ENCODE results near the gene CKS2.

The CKS2 gene

DNA sequence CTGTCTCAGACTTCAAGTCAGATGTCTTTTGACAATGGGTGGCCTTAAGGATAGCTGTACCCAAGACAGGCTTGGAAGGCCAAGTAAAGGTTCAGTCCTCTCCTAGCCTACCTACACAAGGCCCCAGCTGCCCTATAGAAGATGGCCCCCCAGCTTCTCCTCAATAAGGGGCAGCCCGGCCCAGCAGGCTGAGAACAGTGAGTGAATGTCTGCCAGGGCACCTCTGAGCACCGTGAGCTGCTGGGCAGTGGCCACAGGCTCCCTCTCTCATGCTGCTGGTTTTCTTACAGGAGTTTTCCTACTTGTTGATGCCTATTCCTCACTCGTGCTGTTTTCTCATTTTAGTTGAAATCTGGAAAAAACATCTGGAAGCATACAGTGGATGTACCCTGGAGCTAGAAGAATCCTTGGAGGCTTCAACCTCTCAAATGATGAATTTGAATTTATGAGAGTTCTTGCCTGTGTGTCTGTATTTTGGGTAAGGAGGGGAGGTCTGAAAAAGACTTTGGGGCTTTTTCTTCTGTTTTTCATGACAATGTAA, 47.5 kb downstream of the CKS2 start:
- peaks cover 63% of the 10 kb centered on the region for H3K36me3 ChIP-seq

DNA sequence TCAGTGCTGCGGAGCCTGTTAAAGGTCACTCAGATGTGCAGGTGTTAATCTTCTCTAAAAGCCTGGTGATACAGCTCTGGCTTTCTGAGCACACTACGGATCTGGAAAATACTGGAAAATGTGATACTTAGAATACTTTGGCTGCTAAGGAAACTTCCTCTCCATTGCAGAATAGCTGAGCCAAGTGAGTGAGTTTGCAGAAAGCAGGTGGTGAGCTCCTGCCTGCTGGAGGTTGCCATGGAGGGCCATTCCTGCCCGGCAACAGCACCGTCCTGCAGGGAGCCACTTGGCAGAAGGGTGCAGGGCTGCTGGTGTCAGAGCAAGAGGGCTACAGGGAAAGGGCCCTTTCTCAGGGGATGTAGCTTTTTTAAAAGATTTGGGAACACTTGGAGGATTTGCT, 48.0 kb downstream of the CKS2 start:
- Histone ChIP-seq H3K9me3 (ENCODE audit: severe bottlenecking) (no peaks in the 10 kb centered on the region), H3K36me3 (peaks cover 59% of the 10 kb centered on the region), H3K27me3 (ENCODE audit: insufficient read depth, low read depth, severe bottlenecking) (no peaks in the 10 kb centered on the region), H3K4me3 (ENCODE audit: low read depth, low read length) (no peak overlapping the region), H3K27ac (no peak overlapping the region)
- TF ChIP-seq, protein P1, sequence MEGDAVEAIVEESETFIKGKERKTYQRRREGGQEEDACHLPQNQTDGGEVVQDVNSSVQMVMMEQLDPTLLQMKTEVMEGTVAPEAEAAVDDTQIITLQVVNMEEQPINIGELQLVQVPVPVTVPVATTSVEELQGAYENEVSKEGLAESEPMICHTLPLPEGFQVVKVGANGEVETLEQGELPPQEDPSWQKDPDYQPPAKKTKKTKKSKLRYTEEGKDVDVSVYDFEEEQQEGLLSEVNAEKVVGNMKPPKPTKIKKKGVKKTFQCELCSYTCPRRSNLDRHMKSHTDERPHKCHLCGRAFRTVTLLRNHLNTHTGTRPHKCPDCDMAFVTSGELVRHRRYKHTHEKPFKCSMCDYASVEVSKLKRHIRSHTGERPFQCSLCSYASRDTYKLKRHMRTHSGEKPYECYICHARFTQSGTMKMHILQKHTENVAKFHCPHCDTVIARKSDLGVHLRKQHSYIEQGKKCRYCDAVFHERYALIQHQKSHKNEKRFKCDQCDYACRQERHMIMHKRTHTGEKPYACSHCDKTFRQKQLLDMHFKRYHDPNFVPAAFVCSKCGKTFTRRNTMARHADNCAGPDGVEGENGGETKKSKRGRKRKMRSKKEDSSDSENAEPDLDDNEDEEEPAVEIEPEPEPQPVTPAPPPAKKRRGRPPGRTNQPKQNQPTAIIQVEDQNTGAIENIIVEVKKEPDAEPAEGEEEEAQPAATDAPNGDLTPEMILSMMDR (IDR thresholded peaks at IDR 0.05; ENCODE audit: low read depth, low read length), result no peak
- peak; percentile 61 for DNase-seq

More for the DNA sequence above, 47.5 kb downstream of the CKS2 start:
- Histone ChIP-seq H3K4me3 (ENCODE audit: low read depth, low read length) (no peak overlapping the region), H3K27me3 (ENCODE audit: insufficient read depth, low read depth, severe bottlenecking) (no peaks in the 10 kb centered on the region), H3K9me3 (ENCODE audit: severe bottlenecking) (no peaks in the 10 kb centered on the region), H3K27ac (no peak overlapping the region)
- no peak for DNase-seq
- TF ChIP-seq, protein P1 (IDR thresholded peaks at IDR 0.05; ENCODE audit: low read depth, low read length), result no peak

DNA sequence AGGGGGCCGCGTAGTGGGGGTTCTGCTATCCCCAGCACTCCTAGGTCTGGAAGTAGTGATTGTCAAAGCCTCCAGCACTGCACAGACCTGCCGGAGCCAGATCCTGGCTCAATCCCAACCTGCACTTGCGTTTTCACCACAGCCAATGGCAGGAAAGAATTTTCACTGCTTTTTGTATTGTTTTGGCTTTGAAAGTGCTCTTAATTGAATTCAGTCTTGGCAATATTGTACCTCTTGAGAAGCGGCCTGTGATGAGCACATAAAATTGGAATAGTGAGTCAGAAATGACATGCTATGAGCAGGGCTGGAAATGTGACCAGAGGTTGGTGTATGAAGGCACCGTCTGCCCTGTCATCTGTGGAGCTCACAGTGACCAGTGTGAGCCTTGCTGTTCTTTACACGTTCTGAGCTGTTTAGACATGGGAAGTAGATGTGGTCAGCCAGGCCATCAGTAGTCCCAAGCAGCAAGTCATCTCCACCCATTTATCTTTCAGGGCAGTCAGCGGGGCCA, 48.8 kb downstream of the CKS2 start:
- H3K36me3 ChIP-seq, result peaks cover 54% of the 10 kb centered on the region
- no peak overlapping the region for H3K4me3 ChIP-seq (ENCODE audit: low read depth, low read length)
- no peaks in the 10 kb centered on the region for H3K27me3 ChIP-seq (ENCODE audit: insufficient read depth, low read depth, severe bottlenecking)
- DNase-seq, result no peak
- H3K27ac ChIP-seq, result no peak overlapping the region
- TF ChIP-seq, protein P1 (IDR thresholded peaks at IDR 0.05; ENCODE audit: low read depth, low read length), result no peak
- no peaks in the 10 kb centered on the region for H3K9me3 ChIP-seq (ENCODE audit: severe bottlenecking)

DNA sequence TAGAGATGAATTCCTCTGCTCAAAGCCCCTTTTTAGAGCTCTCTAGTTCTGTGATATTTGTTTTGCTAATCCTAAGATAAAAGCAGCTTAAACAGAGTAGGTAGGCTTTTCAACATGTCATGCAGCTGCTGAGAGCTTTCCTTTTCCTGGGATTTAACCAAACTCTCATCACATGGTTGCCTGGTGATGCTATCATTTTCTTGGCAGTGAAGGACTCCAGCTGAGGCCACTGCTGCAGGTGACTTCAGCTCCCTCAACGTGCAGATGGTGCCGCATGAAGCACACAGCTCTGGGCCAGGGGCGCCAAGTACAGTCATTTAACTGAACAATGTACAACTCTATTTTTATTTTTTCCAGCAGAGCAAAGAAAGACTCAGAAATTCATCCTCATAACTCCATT, 49.5 kb downstream of the CKS2 start:
- H3K9me3 ChIP-seq (ENCODE audit: severe bottlenecking), result no peaks in the 10 kb centered on the region
- no peaks in the 10 kb centered on the region for H3K27me3 ChIP-seq (ENCODE audit: insufficient read depth, low read depth, severe bottlenecking)
- DNase-seq, result peak; percentile 40
- H3K36me3 ChIP-seq, result peaks cover 48% of the 10 kb centered on the region
- no peak overlapping the region for H3K27ac ChIP-seq
- TF ChIP-seq, protein P1 (IDR thresholded peaks at IDR 0.05; ENCODE audit: low read depth, low read length), result no peak
- no peak overlapping the region for H3K4me3 ChIP-seq (ENCODE audit: low read depth, low read length)

DNA sequence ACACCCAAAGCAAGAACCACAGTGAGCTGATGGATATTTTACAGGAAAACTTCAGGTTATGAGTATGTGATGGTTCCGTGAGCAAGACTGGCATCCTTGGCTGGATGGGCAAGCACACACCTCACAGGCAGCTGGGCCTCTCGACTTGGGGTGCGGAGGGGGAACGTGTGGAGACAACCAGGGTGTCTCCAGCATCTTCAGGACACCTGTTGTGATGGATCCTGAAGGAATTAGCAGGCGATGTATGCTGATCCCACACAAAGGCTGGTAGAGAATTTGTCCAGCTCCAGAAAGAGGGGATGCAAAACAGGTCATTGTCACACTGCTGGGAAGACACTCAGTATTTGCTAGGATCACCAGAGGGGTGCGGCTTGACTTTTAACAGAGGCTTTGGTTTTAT, 50.0 kb downstream of the CKS2 start:
- no peak overlapping the region for H3K4me3 ChIP-seq (ENCODE audit: low read depth, low read length)
- TF ChIP-seq, protein P1 (IDR thresholded peaks at IDR 0.05; ENCODE audit: low read depth, low read length), result no peak
- H3K36me3 ChIP-seq, result peaks cover 42% of the 10 kb centered on the region
- no peak for DNase-seq
- H3K27ac ChIP-seq, result no peak overlapping the region
- no peaks in the 10 kb centered on the region for H3K27me3 ChIP-seq (ENCODE audit: insufficient read depth, low read depth, severe bottlenecking)
- no peaks in the 10 kb centered on the region for H3K9me3 ChIP-seq (ENCODE audit: severe bottlenecking)

Data from WERI-Rb-1 (cell line).